CD8-positive, alpha-beta memory T cell (primary cell): Measurements from ENCODE around the gene PTPRS. TPM values are rescaled to one million over a fixed set of nuclear protein-coding genes. Genes with fewer than 3 reads are reported as not detected.

ENCODE experiments used
- CTCF ChIA-PET: fragments of 350-600 bp; sonication (Branson Sonifier 250); formaldehyde crosslinking; loops from one replicate; lab custom pipeline; 2021; ENCODE audit warnings: antibody characterized with exemption; lab: Charles Lee
- POLR2A ChIA-PET: fragments of 350-600 bp; sonication (Branson Sonifier 250); formaldehyde crosslinking; loops from one replicate; lab custom pipeline; 2021; ENCODE audit warnings: antibody characterized with exemption; lab: Charles Lee
- DNase-seq, 5 donors: peaks; one replicate each; pipeline versions ENCODE4 v3.0.0 to v3.0.0-alpha.2; 2020 to 2022; ENCODE audit warnings: mixed read lengths in 1 of 5
- H3K27ac ChIP-seq: one replicate; pipeline ENCODE4 v1.7.0; 2013; ENCODE audit warnings: low read depth, mild to moderate bottlenecking, low read length, moderate library complexity
- H3K27me3 ChIP-seq: 2 replicates; pipeline ENCODE4 v1.7.0; 2013; ENCODE audit warnings: low read length, mild to moderate bottlenecking; ENCODE audit not compliant: insufficient read depth, poor library complexity, severe bottlenecking
- H3K36me3 ChIP-seq: 2 replicates; pipeline ENCODE4 v1.7.0; 2013; ENCODE audit warnings: mild to moderate bottlenecking, low read length, moderate library complexity; ENCODE audit not compliant: insufficient read depth
- H3K4me1 ChIP-seq: 2 replicates; pipeline ENCODE4 v1.7.0; 2013; ENCODE audit warnings: mild to moderate bottlenecking, low read length, moderate library complexity; ENCODE audit not compliant: insufficient read depth
- H3K4me3 ChIP-seq: 2 replicates; pipeline ENCODE4 v1.7.0; 2013; ENCODE audit warnings: mild to moderate bottlenecking, low read length
- H3K9me3 ChIP-seq: 2 replicates; pipeline ENCODE4 v1.7.0; 2013; ENCODE audit warnings: mild to moderate bottlenecking, low read length
- H3K27ac Mint-ChIP-seq, 8 donors: one replicate each; pipeline ENCODE4 v1.8.0; 2020 to 2021; ENCODE audit warnings: mixed read lengths in 8 of 8, mild to moderate bottlenecking in 6 of 8, inconsistent platforms in 3 of 8, moderate library complexity in 3 of 8
- H3K27me3 Mint-ChIP-seq, 2 donors: one replicate each; pipeline ENCODE4 v1.8.0; 2020 to 2021; ENCODE audit warnings: mixed read lengths in 2 of 2, mild to moderate bottlenecking in 1 of 2, moderate library complexity in 1 of 2
- H3K36me3 Mint-ChIP-seq, 3 donors: one replicate each; pipeline ENCODE4 v1.8.0; 2020 to 2021; ENCODE audit warnings: mixed read lengths in 3 of 3, inconsistent platforms in 1 of 3, mild to moderate bottlenecking in 1 of 3
- H3K4me1 Mint-ChIP-seq, 3 donors: one replicate each; pipeline ENCODE4 v1.8.0; 2020 to 2021; ENCODE audit warnings: mixed read lengths in 3 of 3, inconsistent platforms in 1 of 3, mild to moderate bottlenecking in 1 of 3
- H3K4me3 Mint-ChIP-seq, 7 donors: one replicate each; pipeline ENCODE4 v1.8.0; 2020 to 2021; ENCODE audit warnings: mixed read lengths in 7 of 7, mild to moderate bottlenecking in 6 of 7, moderate library complexity in 4 of 7, inconsistent platforms in 2 of 7
- H3K9me3 Mint-ChIP-seq, 5 donors: one replicate each; pipeline ENCODE4 v1.8.0; 2020 to 2022; ENCODE audit warnings: mixed read lengths in 5 of 5, mild to moderate bottlenecking in 3 of 5, moderate library complexity in 2 of 5, inconsistent platforms in 1 of 5
- polyA plus RNA-seq: library from polyadenylated mRNA; unstranded; fragments of 300-500 nt; fragmentation: Illumina TruSeq; gene quantifications from one replicate; pipeline ENCODE4 v1.2.3, GENCODE V29; 2021
- total RNA-seq, 2 experiments: library from RNA; stranded (reverse); gene quantifications; one replicate each; pipeline ENCODE4 v1.2.3, GENCODE V29; 2021

Gene PTPRS
- total and polyA plus RNA-seq, 3 experiments from 2014 or later: 0.22 to 0.31 (median 0.30) TPM

DNA sequence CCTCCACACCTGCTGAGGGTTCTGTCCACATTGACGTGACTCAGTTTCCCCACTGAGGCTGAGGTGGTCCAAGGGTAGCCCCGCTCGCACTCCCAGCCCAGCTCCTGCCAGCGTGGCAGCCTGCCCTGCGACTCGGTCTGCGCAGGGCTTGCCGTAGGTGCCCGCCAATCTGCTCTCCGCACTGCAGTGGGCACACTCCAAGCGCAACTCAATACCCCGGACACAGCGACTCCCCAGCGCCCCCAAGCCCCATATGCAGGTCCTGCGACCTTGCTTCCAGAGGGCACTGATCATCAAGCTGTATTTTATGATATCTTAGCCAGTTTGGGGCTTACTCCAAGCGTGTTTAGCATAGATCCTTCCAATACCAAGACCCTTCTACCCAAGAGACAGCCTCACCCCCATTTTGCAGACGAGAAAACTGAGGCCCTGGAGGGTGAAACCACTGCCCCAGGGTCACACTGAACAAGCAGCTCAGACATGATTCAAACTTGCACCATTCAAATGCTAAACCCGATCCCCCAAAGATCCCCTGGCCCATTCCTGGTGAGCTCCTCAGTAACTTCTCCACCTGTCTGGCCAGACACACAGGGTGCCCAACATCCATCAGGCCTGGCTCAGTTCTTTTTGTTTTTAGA is 13.5 kb downstream of the PTPRS start:
- H3K9me3 Mint-ChIP-seq: peaks cover 0 to 5% (median 2%) of the 10 kb centered on the region in 5 donors
- DNase-seq: no peak
- no peaks in the 10 kb centered on the region for H3K36me3 ChIP-seq
- ChIA-PET POLR2A (no interaction called here), CTCF (no interaction called here)
- H3K36me3 Mint-ChIP-seq: peaks cover 0 to 3% (median 0%) of the 10 kb centered on the region in 3 donors
- no peak overlapping the region for H3K4me3 Mint-ChIP-seq
- no peak overlapping the region for H3K4me3 ChIP-seq
- no peaks in the 10 kb centered on the region for H3K9me3 ChIP-seq
- no peak overlapping the region for H3K27ac ChIP-seq
- H3K27me3 ChIP-seq: no peaks in the 10 kb centered on the region
- peaks cover 22 to 30% of the 10 kb centered on the region in 2 donors for H3K27me3 Mint-ChIP-seq
- no peak overlapping the region for H3K27ac Mint-ChIP-seq
- H3K4me1 ChIP-seq: no peaks in the 10 kb centered on the region
- no peaks in the 10 kb centered on the region for H3K4me1 Mint-ChIP-seq

DNA sequence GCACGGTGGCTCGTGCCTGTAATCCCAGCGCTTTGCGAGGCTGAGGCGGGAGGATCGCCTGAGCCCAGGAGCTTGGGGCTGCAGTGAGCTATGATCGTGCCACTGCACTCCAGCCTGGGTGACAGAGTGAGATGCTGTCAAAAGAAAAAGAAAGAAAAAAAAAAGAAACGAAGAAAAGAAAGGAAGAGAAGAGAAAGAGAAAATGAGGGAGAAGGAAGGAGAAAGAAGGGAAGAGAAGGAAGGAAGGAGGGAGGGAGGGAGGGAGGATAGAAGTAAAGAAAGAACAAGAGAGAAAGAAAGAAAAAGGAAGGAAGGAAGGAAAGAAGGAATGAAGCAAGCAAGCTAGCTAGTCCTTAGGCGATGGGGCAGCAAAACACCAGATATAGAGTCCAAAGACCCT is 14.1 kb downstream of the PTPRS start:
- H3K4me1 Mint-ChIP-seq: peaks cover 0 to 2% (median 0%) of the 10 kb centered on the region in 3 donors
- DNase-seq: no peak
- H3K27me3 ChIP-seq: peaks cover 2% of the 10 kb centered on the region
- no peak overlapping the region for H3K27ac Mint-ChIP-seq
- no peaks in the 10 kb centered on the region for H3K4me1 ChIP-seq
- no peak overlapping the region for H3K4me3 Mint-ChIP-seq
- peaks cover 20 to 34% of the 10 kb centered on the region in 2 donors for H3K27me3 Mint-ChIP-seq
- H3K27ac ChIP-seq: no peak overlapping the region
- no peaks in the 10 kb centered on the region for H3K36me3 ChIP-seq
- no peaks in the 10 kb centered on the region for H3K9me3 ChIP-seq
- peaks cover 0 to 5% (median 2%) of the 10 kb centered on the region in 5 donors for H3K9me3 Mint-ChIP-seq
- H3K36me3 Mint-ChIP-seq: peaks cover 0 to 3% (median 0%) of the 10 kb centered on the region in 3 donors
- ChIA-PET CTCF (no interaction called here), POLR2A (no interaction called here)
- H3K4me3 ChIP-seq: no peak overlapping the region

DNA sequence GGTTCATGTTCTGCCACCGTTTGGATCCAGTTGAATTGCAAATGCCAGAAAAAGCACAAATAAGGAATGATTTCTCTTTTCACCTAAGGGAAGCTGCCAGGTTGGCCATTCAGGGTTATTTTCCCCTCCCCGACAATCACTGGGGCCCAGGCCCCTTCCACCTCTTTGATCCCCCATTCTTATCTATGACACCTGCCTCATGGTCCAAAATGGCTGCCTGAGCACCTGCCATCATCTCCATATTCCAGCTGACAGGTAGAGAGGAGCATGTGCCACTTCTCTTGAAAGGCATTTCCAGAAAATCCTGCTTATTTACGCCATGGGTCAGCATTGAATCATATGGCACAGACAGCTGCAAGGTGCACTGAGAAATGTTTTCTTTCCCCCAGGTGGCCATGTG is 15.7 kb downstream of the PTPRS start:
- no peak for DNase-seq
- ChIA-PET CTCF (no interaction called here), POLR2A (no interaction called here)
- Mint-ChIP-seq H3K4me3 (no peak overlapping the region), H3K9me3 (peaks cover 0 to 5% (median 2%) of the 10 kb centered on the region in 5 donors), H3K4me1 (peaks cover 0 to 4% (median 0%) of the 10 kb centered on the region in 3 donors), H3K27me3 (peaks cover 26 to 39% of the 10 kb centered on the region in 2 donors), H3K27ac (no peak overlapping the region), H3K36me3 (peaks cover 0 to 3% (median 0%) of the 10 kb centered on the region in 3 donors)
- no peak overlapping the region for H3K4me3 ChIP-seq
- no peaks in the 10 kb centered on the region for H3K4me1 ChIP-seq
- no peaks in the 10 kb centered on the region for H3K36me3 ChIP-seq
- H3K9me3 ChIP-seq: no peaks in the 10 kb centered on the region
- H3K27me3 ChIP-seq: peaks cover 5% of the 10 kb centered on the region
- no peak overlapping the region for H3K27ac ChIP-seq

DNA sequence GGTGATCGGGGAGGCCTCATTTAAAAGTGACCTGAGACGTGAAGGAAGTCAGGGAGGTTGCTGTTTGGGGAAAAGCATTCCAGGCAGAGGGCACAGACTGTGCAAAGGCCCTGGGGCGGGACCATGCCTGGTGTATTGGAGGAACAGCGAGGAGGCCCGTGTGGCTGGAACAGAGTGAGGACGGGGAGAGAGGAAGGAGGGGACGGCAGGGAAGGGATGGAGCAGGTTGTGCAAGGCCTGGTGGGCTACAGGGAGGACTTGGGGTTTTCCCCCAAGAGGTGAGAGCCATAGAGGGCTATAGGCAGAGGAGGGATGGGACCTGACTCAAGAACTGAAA is 17.2 kb downstream of the PTPRS start:
- Mint-ChIP-seq H3K27ac (peak overlapping the region in 1 of 8 donors; percentile 23), H3K4me3 (peak overlapping the region in 1 of 7 donors; percentile 16), H3K36me3 (peaks cover 0 to 3% (median 0%) of the 10 kb centered on the region in 3 donors), H3K27me3 (peaks cover 30 to 45% of the 10 kb centered on the region in 2 donors), H3K9me3 (peaks cover 0 to 5% (median 2%) of the 10 kb centered on the region in 5 donors), H3K4me1 (peaks cover 0 to 4% (median 0%) of the 10 kb centered on the region in 3 donors)
- Histone ChIP-seq H3K4me3 (no peak overlapping the region), H3K27ac (no peak overlapping the region), H3K27me3 (peaks cover 5% of the 10 kb centered on the region), H3K9me3 (no peaks in the 10 kb centered on the region), H3K36me3 (no peaks in the 10 kb centered on the region), H3K4me1 (no peaks in the 10 kb centered on the region)
- no peak for DNase-seq
- POLR2A ChIA-PET: no interaction called here
- CTCF ChIA-PET: no interaction called here

DNA sequence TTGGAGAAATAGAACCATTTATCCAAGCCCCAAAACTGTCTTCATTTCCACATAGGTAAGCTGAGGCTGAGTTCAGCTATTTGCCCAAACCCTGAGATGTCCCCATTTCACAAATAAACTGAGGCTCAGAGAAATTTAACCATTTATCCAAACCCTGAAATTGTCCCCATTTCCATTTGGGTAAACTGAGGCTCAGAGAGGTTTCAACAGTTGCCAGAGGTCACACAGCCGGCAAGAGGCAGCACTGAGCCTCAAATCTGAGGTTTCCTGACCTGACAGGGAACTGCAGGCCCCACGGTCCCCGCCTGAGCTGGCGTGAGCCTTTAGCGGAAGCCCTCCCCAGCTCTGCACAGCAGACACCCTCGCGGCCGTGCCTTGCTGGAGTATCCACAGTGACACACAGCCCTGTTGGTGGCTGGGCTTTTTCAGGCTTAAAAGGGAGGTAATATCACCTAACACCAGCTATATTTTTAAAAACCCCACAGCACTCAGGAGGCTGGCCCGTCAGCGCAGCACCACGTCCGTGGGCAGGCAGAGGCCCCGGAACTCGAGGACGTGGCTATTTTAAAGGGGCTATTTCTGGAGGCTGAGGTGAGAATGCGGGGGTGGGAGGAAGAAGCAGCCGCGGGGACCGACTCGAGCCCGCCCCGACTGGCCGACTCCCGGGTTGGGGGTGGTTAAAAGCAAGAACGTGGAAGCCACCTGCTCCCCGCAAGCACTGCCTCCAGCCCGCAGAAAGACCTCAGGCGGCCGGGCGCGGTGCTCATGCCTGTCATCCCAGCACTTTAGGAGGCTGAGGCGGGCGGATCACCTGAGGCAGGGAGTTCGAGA is 18.5 kb downstream of the PTPRS start:
- no peak overlapping the region for H3K27ac Mint-ChIP-seq
- no peak overlapping the region for H3K4me3 ChIP-seq
- CTCF ChIA-PET: no interaction called here

DNA sequence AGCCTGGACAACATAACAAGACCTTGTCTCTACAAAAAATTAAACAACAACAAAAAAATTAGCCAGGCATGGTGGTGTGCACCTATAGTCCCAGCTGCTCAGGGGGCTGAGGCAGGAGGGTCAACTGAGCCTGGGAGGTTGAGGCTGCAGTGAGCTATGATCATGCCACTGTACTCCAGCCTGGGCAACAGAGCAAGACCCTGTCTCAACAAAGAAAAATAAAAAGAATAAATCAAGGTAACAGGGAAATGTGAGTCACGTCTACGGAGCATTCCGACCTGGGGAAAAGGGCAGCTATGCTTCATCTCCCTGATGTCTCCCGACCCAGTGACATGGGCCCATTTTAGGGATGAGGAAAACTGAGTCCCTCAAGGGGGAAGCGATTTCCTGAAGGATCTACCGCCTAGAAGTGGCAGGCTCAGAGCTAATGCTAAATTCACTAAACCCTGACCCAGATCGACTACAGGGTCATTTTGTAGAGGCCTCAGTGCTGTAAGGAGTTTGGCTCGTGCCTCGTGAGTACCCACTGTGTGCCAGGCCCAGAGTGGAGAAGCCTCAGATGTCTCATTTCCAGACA is 19.5 kb downstream of the PTPRS start:
- peaks cover 0 to 2% (median 0%) of the 10 kb centered on the region in 3 donors for H3K36me3 Mint-ChIP-seq
- H3K36me3 ChIP-seq: no peaks in the 10 kb centered on the region
- H3K9me3 ChIP-seq: no peaks in the 10 kb centered on the region
- peaks cover 21 to 46% of the 10 kb centered on the region in 2 donors for H3K27me3 Mint-ChIP-seq
- H3K4me1 Mint-ChIP-seq: peaks cover 0 to 4% (median 0%) of the 10 kb centered on the region in 3 donors
- H3K27ac Mint-ChIP-seq: no peak overlapping the region
- POLR2A ChIA-PET: no interaction called here
- H3K27ac ChIP-seq: no peak overlapping the region
- no peak overlapping the region for H3K4me3 Mint-ChIP-seq
- H3K4me3 ChIP-seq: no peak overlapping the region
- no peak for DNase-seq
- CTCF ChIA-PET: no interaction called here
- H3K9me3 Mint-ChIP-seq: peaks cover 0 to 9% (median 2%) of the 10 kb centered on the region in 5 donors
- H3K27me3 ChIP-seq: peaks cover 5% of the 10 kb centered on the region
- no peaks in the 10 kb centered on the region for H3K4me1 ChIP-seq

More for the DNA sequence above, 18.5 kb downstream of the PTPRS start:
- H3K9me3 ChIP-seq: no peaks in the 10 kb centered on the region
- POLR2A ChIA-PET: no interaction called here
- no peaks in the 10 kb centered on the region for H3K36me3 ChIP-seq
- H3K4me3 Mint-ChIP-seq: peak overlapping the region in 1 of 7 donors; percentile 28
- no peaks in the 10 kb centered on the region for H3K4me1 ChIP-seq
- DNase-seq: no peak
- H3K36me3 Mint-ChIP-seq: peaks cover 0 to 2% (median 0%) of the 10 kb centered on the region in 3 donors
- no peak overlapping the region for H3K27ac ChIP-seq
- peaks cover 21 to 44% of the 10 kb centered on the region in 2 donors for H3K27me3 Mint-ChIP-seq
- peaks cover 0 to 4% (median 0%) of the 10 kb centered on the region in 3 donors for H3K4me1 Mint-ChIP-seq
- H3K9me3 Mint-ChIP-seq: peaks cover 0 to 9% (median 2%) of the 10 kb centered on the region in 5 donors
- peaks cover 5% of the 10 kb centered on the region for H3K27me3 ChIP-seq

DNA sequence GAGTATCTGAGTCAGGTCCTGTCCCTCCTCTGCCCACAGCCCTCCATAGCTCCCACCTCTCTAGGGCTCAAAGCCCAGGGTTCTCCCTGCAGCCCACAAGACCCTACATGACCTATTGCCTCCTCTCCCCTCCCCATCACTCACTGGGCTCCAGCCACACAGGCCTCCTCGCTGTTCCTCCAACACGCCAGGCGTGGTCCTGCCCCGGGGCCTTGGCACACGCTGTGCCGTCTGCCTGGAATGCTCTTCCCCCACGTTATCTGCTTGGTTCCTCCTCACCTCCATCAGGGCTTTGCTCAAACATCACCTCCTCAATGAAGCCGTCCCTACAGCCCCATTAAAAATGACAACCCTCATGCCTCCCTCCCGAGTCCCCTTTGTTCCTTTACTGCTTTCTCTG is 21.1 kb downstream of the PTPRS start:
- Histone ChIP-seq H3K36me3 (no peaks in the 10 kb centered on the region), H3K27me3 (peaks cover 5% of the 10 kb centered on the region), H3K4me1 (no peaks in the 10 kb centered on the region), H3K4me3 (no peak overlapping the region), H3K9me3 (no peaks in the 10 kb centered on the region), H3K27ac (no peak overlapping the region)
- H3K27me3 Mint-ChIP-seq: peaks cover 17 to 45% of the 10 kb centered on the region in 2 donors
- H3K4me1 Mint-ChIP-seq: peaks cover 0 to 4% (median 0%) of the 10 kb centered on the region in 3 donors
- H3K27ac Mint-ChIP-seq: no peak overlapping the region
- DNase-seq: no peak
- ChIA-PET CTCF (no interaction called here), POLR2A (no interaction called here)
- H3K4me3 Mint-ChIP-seq: no peak overlapping the region
- peaks cover 0 to 4% (median 2%) of the 10 kb centered on the region in 5 donors for H3K9me3 Mint-ChIP-seq
- H3K36me3 Mint-ChIP-seq: peaks cover 0 to 2% (median 0%) of the 10 kb centered on the region in 3 donors

DNA sequence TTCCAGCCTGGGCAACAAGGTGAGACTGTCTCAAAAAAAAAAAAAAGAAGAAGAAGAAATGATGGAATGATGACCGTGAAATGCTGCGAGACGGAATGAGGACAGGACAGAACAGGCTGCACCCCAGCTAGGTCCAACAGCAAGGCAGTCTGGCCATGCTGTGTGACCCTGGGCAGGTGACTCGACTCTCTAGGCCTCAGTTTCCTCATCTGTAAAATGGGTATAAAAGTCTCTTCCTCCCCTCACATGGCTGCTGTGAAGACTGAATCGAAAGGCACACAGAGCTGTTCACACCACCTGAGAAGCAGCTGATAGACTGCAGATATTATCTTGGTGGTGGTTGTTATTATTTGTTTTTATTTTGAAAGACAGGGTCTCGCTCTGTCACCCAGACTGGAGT is 22.3 kb downstream of the PTPRS start:
- peaks cover 5% of the 10 kb centered on the region for H3K27me3 ChIP-seq
- peaks cover 0 to 4% (median 0%) of the 10 kb centered on the region in 5 donors for H3K9me3 Mint-ChIP-seq

More for the DNA sequence above, 22.3 kb downstream of the PTPRS start:
- POLR2A ChIA-PET: no interaction called here
- H3K27ac ChIP-seq: no peak overlapping the region
- Mint-ChIP-seq H3K27me3 (peaks cover 11 to 38% of the 10 kb centered on the region in 2 donors), H3K4me3 (no peak overlapping the region), H3K36me3 (no peaks in the 10 kb centered on the region), H3K27ac (no peak overlapping the region), H3K4me1 (peaks cover 0 to 4% (median 0%) of the 10 kb centered on the region in 3 donors)
- H3K4me1 ChIP-seq: no peaks in the 10 kb centered on the region
- no peaks in the 10 kb centered on the region for H3K36me3 ChIP-seq
- no peak overlapping the region for H3K4me3 ChIP-seq
- DNase-seq: no peak
- CTCF ChIA-PET: no interaction called here
- H3K9me3 ChIP-seq: no peaks in the 10 kb centered on the region
